Neural progenitor cell (in vitro differentiated cells): Measurements from ENCODE around the gene FLACC1.

ENCODE experiments used
- CTCF ChIP-seq: fragments of 200-600 bp; sonication (generic); IDR thresholded peaks from 2 replicates; pipeline ENCODE4 v1.5.1; 2017; ENCODE audit warnings: antibody characterized with exemption, mild to moderate bottlenecking
- EZH2 ChIP-seq: fragments of 200-600 bp; sonication (generic); IDR thresholded peaks from 2 replicates; pipeline ENCODE4 v1.6.1; 2017; ENCODE audit warnings: antibody characterized with exemption, mild to moderate bottlenecking, moderate library complexity

DNA sequence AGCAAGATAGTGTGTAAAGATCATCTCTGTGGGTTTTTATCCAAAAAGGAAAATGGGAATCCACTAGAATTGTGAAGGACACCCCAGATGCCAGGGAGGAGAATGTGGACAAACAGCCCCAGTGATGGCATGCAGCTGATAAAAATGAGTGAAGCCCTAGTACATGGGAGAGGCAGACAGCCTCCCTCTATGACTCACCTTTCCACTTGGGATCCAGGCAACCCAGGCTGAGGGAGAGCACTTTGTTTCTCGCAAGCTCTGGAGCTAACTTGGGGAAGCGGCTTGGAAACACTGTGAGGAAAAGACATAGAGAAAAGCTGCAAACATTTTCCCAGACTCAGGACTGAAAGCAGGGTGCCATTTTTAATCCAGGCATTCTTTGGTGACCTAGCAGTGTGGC is 5.3 kb upstream of the FLACC1 start:
- TF ChIP-seq CTCF (no peak), EZH2 (no peak)
